Smooth muscle cell (in vitro differentiated cells): ENCODE results near the gene FOXO6. TPM values are rescaled to one million over a fixed set of nuclear protein-coding genes. Genes with fewer than 3 reads are reported as not detected.

ENCODE experiments used
- DNase-seq: peaks from one replicate; lab custom pipeline; 2025; ENCODE audit not compliant: unreplicated experiment; lab: John Stamatoyannopoulos, UW
- H2AFZ ChIP-seq: fragments of 200-600 bp; sonication (generic); 2 replicates; pipeline ENCODE4 v1.6.0; 2016; ENCODE audit warnings: antibody characterized with exemption, low read depth, mild to moderate bottlenecking
- H3F3A ChIP-seq: fragments of 200-600 bp; sonication (generic); 2 replicates; pipeline ENCODE4 v1.6.0; 2017; ENCODE audit warnings: antibody characterized with exemption, low read depth
- H3K27ac ChIP-seq: fragments of 200-600 bp; sonication (generic); 2 replicates; pipeline ENCODE4 v1.5.1; 2016; ENCODE audit warnings: low read depth, mild to moderate bottlenecking
- H3K27me3 ChIP-seq: fragments of 200-600 bp; sonication (generic); 2 replicates; pipeline ENCODE4 v1.6.1; 2016; ENCODE audit warnings: low read depth, mild to moderate bottlenecking
- H3K36me3 ChIP-seq: fragments of 200-600 bp; sonication (generic); 2 replicates; pipeline ENCODE4 v1.5.1; 2016; ENCODE audit warnings: low read depth
- H3K4me1 ChIP-seq: fragments of 200-600 bp; sonication (generic); 2 replicates; pipeline ENCODE4 v1.5.1; 2016; ENCODE audit warnings: low read depth
- H3K4me2 ChIP-seq: fragments of 200-600 bp; sonication (generic); 2 replicates; pipeline ENCODE4 v1.6.0; 2016; ENCODE audit warnings: mild to moderate bottlenecking
- H3K4me3 ChIP-seq: fragments of 200-600 bp; sonication (generic); 2 replicates; pipeline ENCODE4 v1.5.1; 2016; ENCODE audit warnings: mild to moderate bottlenecking
- H3K79me2 ChIP-seq: fragments of 200-600 bp; sonication (generic); 2 replicates; pipeline ENCODE4 v1.6.0; 2016; ENCODE audit warnings: low read depth, mild to moderate bottlenecking
- H3K9ac ChIP-seq: fragments of 200-600 bp; sonication (generic); 2 replicates; pipeline ENCODE4 v1.6.0; 2016; ENCODE audit warnings: low read depth
- H3K9me3 ChIP-seq: fragments of 200-600 bp; sonication (generic); replicated peaks from 2 replicates; pipeline ENCODE4 v1.5.1; 2016; ENCODE audit warnings: low read depth
- H4K20me1 ChIP-seq: fragments of 200-600 bp; sonication (generic); 2 replicates; pipeline ENCODE4 v1.6.0; 2016; ENCODE audit warnings: low read depth
- CTCF ChIP-seq: fragments of 200-600 bp; sonication (generic); IDR thresholded peaks from 2 replicates; pipeline ENCODE4 v1.5.1; 2017; ENCODE audit warnings: borderline replicate concordance, mild to moderate bottlenecking, antibody characterized with exemption; ENCODE audit not compliant: insufficient read depth, poor library complexity, severe bottlenecking
- WGBS: methylation state at CpG from one replicate; pipeline ENCODE4 v1.1.7; 2016; ENCODE audit warnings: low lambda C conversion rate; 5-methylcytosine and 5-hydroxymethylcytosine counted together
- polyA plus RNA-seq: library from polyadenylated mRNA; unstranded; fragments of >200 nt; fragmentation: Nextera tagmentation; extraction: Ambion mirVana; gene quantifications from 2 replicates; pipeline ENCODE4 v1.2.1, GENCODE V29; 2016
- total RNA-seq: library from RNA; depleted of rRNA; stranded (reverse); fragments of >200 nt; gene quantifications from 2 replicates; pipeline ENCODE4 v1.2.3, GENCODE V29; 2014

The FOXO6 gene
- total and polyA plus RNA-seq, 2 experiments from 2014 or later = 0.85 to 1.7 TPM

DNA sequence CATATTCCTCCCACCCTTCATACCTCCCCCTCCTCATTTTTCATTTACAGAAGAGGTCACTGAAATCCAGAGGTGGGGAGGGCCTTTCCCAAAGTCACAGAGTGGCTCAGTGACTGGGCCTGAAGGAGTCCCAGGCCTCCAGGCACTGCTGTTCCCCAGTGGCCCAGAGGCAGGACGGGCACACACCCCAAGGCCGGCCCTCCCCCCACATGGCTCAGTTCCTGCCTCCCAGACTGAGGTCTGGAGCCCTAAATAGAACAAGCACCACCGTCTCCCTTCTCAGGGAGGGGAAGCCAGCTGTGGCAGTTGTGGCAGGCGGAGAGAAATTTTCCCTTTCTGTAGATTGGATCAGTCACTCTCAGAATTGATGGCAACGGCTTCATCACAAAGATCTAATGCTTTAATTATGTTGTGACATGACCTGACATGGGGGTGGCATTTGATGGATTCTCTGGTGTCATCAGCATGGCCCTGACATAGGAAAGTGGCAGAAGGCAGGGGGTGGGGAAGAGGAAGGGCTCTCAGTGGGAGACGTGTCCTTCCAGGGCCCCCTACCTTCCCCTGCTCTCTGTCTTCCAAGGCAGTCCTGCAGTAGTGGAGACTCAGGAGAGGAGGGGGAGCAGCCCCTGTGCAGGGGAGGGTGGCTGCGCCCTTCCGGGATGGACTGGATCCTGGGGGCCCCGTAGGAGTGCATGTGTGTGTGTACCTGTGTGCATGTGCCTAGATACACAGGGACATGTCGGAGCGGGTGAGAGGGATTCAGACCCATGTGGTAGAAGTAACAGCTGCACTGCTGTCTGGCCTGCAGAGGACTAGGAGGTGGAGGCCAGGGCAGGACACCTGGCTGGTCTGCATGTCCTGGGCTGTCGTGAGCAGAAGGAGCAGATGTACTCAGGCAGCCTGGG lies 41.2 kb upstream of the FOXO6 start:
- no peaks in the 10 kb centered on the region for H3K36me3 ChIP-seq
- peaks cover 4% of the 10 kb centered on the region for H3K4me1 ChIP-seq
- H3K4me2 ChIP-seq = no peak overlapping the region
- H3K4me3 ChIP-seq = no peak overlapping the region
- no peaks in the 10 kb centered on the region for H3F3A ChIP-seq
- no peaks in the 10 kb centered on the region for H3K9me3 ChIP-seq
- H3K79me2 ChIP-seq = no peaks in the 10 kb centered on the region
- H2AFZ ChIP-seq = no peak overlapping the region
- no peak for TF ChIP-seq CTCF
- H3K27ac ChIP-seq = no peak overlapping the region
- 72% methylated on average over 12 of the region's 12 CpGs for WGBS
- no peak for DNase-seq
- no peaks in the 10 kb centered on the region for H3K27me3 ChIP-seq
- H4K20me1 ChIP-seq = no peaks in the 10 kb centered on the region
- no peak overlapping the region for H3K9ac ChIP-seq

- no peak for DNase-seq
- 91% methylated on average over 21 of the region's 21 CpGs for WGBS
These were observed 40.1 kb upstream of the FOXO6 start for GRCh38 chr1:41320895-41321676.

DNA sequence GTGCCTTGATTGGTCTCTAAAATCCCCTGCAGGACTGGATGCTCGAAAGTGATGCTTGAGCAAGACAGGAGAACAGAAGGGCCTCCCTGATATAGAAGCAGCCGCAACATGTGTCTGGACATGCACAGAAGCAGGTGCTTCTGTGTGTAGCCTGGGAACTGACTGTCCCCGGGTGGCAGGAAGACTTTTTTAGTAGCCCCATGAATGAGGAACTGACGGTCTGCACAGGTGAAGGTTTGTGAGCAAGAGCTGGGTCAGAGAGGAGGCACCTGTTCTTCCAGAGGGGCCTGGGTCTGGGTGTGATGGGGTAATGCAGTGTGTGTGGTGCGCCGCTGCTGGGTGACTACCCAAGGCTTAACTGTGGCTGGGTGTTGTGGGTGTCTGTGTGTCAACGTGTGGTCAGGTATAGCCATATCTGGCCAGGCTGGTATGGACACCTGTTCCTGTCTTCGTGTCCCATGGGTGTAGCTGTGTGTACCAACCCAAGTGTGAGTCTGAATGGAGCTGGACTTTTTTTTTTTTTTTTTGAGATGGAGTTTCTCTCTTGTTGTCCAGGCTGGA lies 39.1 kb upstream of the FOXO6 start:
- Histone ChIP-seq H2AFZ (no peak overlapping the region), H3K27ac (no peak overlapping the region), H4K20me1 (no peaks in the 10 kb centered on the region), H3K9ac (no peak overlapping the region), H3K4me1 (no peaks in the 10 kb centered on the region), H3K9me3 (no peaks in the 10 kb centered on the region), H3K4me2 (no peak overlapping the region), H3K4me3 (no peak overlapping the region), H3K36me3 (no peaks in the 10 kb centered on the region), H3K79me2 (no peaks in the 10 kb centered on the region), H3K27me3 (no peaks in the 10 kb centered on the region), H3F3A (no peaks in the 10 kb centered on the region)
- no peak for DNase-seq
- TF ChIP-seq CTCF = no peak
- WGBS = 93% methylated on average over 8 of the region's 8 CpGs

More at GRCh38 chr1:41320895-41321676, 40.1 kb upstream of the FOXO6 start:
- Histone ChIP-seq H3K4me2 (no peak overlapping the region), H3K27ac (no peak overlapping the region), H3K9me3 (no peaks in the 10 kb centered on the region), H2AFZ (no peak overlapping the region), H3F3A (no peaks in the 10 kb centered on the region), H3K4me1 (no peaks in the 10 kb centered on the region), H3K79me2 (no peaks in the 10 kb centered on the region), H3K9ac (no peak overlapping the region), H4K20me1 (no peaks in the 10 kb centered on the region), H3K36me3 (no peaks in the 10 kb centered on the region), H3K27me3 (no peaks in the 10 kb centered on the region), H3K4me3 (no peak overlapping the region)
- no peak for TF ChIP-seq CTCF
